Nephron progenitor cell (in vitro differentiated cells): ENCODE results near the gene LRRC32.
A peak's percentile ranks its signal among the peaks of the same experiment; 100 is the strongest.

ENCODE experiments used
- DNase-seq: peaks from one replicate; pipeline ENCODE4 v3.0.0; 2021
- H3K27ac Mint-ChIP-seq: 2 replicates; pipeline ENCODE4 v1.8.0; 2021; ENCODE audit warnings: mild to moderate bottlenecking, moderate library complexity, mixed read lengths
- H3K27me3 Mint-ChIP-seq: 2 replicates; pipeline ENCODE4 v1.8.0; 2021; ENCODE audit warnings: mild to moderate bottlenecking, low read depth, mixed read lengths; ENCODE audit not compliant: poor library complexity
- H3K36me3 Mint-ChIP-seq: 2 replicates; pipeline ENCODE4 v1.8.0; 2021; ENCODE audit warnings: low read depth, mixed read lengths
- H3K4me1 Mint-ChIP-seq: 2 replicates; pipeline ENCODE4 v1.8.0; 2021; ENCODE audit warnings: mixed read lengths
- H3K4me3 Mint-ChIP-seq: 2 replicates; pipeline ENCODE4 v1.8.0; 2021; ENCODE audit warnings: mild to moderate bottlenecking, moderate library complexity, mixed read lengths
- H3K9me3 Mint-ChIP-seq: 2 replicates; pipeline ENCODE4 v1.8.0; 2021; ENCODE audit warnings: mild to moderate bottlenecking, moderate library complexity, mixed read lengths
- TF ChIP-seq, protein P1 (sequence below): fragments of 200-600 bp; sonication (generic); IDR thresholded peaks from 2 replicates; pipeline ENCODE4 v1.5.0; 2021; ENCODE audit warnings: antibody characterized with exemption

Gene LRRC32

DNA sequence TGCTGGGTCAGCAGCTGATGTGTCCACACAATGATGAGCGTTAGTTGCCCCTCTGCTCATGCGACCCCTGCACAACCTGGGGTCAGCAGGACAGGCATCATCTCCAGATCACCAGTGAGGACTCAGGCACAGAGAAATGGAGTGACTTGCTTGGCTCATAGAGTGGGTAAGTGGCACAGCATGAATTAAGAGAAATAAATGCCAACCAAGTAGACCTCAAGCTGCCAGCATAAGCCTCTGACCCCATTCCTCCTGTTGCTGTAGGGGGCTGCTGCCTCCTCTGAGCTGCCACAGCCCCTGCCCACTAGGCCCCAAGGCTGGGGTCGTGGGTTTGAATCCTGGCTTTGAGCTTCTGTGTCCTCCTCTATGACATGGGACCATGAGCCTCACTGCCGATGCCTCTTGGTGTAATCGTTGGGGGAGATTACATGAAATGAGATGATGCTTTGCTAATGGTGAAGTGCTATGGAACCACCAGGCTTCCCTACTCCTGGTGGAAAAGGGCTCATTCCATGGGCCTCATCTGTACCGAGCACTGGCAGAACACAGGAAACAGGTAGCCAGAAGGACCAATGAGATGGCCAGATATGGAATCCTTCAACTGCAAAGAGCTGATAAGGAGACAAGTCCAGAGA is 33.6 kb downstream of the LRRC32 start:
- TF ChIP-seq, protein P1, sequence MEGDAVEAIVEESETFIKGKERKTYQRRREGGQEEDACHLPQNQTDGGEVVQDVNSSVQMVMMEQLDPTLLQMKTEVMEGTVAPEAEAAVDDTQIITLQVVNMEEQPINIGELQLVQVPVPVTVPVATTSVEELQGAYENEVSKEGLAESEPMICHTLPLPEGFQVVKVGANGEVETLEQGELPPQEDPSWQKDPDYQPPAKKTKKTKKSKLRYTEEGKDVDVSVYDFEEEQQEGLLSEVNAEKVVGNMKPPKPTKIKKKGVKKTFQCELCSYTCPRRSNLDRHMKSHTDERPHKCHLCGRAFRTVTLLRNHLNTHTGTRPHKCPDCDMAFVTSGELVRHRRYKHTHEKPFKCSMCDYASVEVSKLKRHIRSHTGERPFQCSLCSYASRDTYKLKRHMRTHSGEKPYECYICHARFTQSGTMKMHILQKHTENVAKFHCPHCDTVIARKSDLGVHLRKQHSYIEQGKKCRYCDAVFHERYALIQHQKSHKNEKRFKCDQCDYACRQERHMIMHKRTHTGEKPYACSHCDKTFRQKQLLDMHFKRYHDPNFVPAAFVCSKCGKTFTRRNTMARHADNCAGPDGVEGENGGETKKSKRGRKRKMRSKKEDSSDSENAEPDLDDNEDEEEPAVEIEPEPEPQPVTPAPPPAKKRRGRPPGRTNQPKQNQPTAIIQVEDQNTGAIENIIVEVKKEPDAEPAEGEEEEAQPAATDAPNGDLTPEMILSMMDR = no peak
- Mint-ChIP-seq H3K27ac (no peak overlapping the region), H3K36me3 (no peaks in the 10 kb centered on the region), H3K4me1 (peaks cover 22% of the 10 kb centered on the region), H3K4me3 (no peak overlapping the region), H3K9me3 (no peaks in the 10 kb centered on the region), H3K27me3 (peaks cover 5% of the 10 kb centered on the region)
- no peak for DNase-seq

DNA sequence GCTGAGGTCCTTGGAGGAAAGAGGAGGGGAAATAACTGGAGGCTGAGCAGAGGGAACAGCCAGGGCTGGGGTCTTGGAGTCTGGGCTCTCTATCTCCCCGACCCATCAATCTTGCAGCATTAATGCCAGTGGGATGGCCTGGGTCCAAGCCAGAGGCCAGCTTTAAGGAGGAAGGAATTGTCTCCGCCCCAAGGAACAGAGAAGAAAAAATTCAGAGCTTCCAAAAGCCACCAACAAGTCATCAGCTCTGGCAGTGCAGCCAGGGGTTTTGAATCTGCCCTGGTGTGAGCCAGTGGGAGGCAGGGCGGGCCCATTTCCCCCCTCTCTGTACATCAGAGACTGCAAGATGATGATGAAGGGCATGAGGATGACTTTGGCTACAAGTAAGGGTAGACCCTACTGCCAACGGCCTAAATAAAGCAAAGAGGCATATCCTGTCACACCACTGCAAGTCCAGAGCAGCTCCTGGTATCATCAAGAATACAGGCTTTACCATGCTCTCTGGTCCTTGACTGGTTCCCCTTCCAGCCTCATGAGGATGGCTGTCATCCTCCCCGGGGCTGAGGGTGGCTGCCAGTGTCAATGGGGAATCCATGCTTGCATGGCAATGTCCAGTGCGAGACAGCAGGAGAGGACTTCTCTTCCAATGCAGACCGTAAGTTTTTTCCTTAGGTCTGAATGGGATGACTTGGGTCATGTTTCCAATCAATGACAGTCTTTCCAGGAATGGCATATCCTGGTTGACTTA is 34.4 kb downstream of the LRRC32 start:
- TF ChIP-seq, protein P1 = no peak
- DNase-seq = no peak
- H3K36me3 Mint-ChIP-seq = no peaks in the 10 kb centered on the region
- H3K4me1 Mint-ChIP-seq = peaks cover 18% of the 10 kb centered on the region
- peak overlapping the region; percentile 36 for H3K27ac Mint-ChIP-seq
- H3K4me3 Mint-ChIP-seq = no peak overlapping the region
- peaks cover 5% of the 10 kb centered on the region for H3K27me3 Mint-ChIP-seq
- no peaks in the 10 kb centered on the region for H3K9me3 Mint-ChIP-seq

DNA sequence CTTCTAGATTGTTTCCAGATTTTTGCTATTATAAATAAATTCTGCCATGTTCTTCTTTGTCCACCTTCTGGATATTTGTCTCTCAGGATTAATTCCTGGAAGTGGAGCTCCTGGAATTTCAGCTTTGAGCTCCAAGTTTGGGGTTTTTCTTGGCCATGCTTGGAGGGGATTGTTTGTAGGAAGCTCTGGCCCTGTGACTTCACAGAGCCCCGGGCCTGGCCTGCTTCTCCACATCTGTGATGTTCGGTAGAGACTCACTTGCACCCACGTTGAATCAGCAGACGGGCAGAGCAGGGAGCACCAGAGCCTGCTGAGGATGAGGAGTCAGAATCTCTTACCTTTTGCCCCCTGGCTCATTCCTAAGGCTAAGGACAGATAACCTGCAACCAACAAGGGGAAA is 35.7 kb downstream of the LRRC32 start:
- Mint-ChIP-seq H3K4me3 (no peak overlapping the region), H3K27ac (no peak overlapping the region), H3K4me1 (peaks cover 18% of the 10 kb centered on the region), H3K9me3 (no peaks in the 10 kb centered on the region), H3K27me3 (peaks cover 5% of the 10 kb centered on the region), H3K36me3 (no peaks in the 10 kb centered on the region)
- no peak for DNase-seq
- TF ChIP-seq, protein P1 = no peak

DNA sequence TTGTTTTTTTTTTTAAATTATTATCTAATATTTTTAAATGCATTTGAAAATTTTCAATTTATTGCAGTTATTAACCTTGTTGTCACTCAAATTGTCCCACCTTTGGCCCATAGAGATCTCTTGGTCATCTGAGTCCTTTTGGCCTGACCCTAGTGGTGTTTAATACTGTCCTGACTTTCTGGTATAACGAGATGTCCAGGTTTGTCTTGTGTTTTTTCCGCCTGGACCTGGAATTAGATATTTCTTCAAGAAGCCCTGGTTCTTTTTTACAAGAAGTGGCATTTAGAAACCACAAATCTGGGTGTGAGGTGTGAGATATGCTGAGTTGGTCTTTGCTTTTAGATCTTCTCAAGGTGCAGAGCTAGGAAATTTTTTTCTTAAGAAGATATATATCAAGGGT is 38.1 kb downstream of the LRRC32 start:
- no peak for DNase-seq
- Mint-ChIP-seq H3K4me1 (peaks cover 23% of the 10 kb centered on the region), H3K9me3 (no peaks in the 10 kb centered on the region), H3K4me3 (no peak overlapping the region), H3K27me3 (peaks cover 2% of the 10 kb centered on the region), H3K36me3 (no peaks in the 10 kb centered on the region), H3K27ac (no peak overlapping the region)
- TF ChIP-seq, protein P1 = no peak

DNA sequence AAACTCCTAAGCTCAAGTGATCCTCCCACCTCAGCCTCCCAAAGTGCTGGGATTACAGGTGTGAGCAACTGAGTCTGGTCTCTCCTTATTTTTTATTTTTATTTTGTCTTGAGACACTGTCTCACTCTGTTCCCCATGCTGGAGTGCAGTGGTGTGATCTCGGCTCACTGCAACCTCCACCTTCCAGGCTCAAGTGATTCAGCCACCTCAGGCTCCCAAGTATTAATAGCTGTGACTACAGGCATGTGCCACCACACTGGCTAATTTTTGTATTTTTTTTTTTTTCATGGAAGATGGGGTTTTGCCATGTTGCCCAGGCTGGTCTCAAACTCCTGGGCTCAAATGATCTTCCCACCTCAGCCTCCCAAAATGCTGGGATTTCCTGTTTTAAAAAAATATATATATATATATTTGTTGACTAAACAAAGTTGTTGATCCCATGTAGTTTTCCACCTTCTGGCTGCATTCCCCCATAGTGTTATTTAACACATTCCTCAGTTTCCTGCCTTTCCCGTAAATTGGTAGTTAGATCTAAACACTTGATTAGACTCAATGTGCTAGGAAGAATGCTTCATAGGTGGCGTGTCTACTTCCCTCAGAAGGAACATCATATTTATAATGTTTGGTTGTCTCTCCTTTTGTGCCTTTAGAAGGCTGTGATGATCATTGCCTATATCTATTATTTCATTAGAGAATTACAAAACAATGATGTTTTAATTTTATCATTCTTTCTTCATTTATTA is 38.8 kb downstream of the LRRC32 start:
- Mint-ChIP-seq H3K36me3 (no peaks in the 10 kb centered on the region), H3K27me3 (peaks cover 2% of the 10 kb centered on the region), H3K27ac (no peak overlapping the region), H3K4me3 (no peak overlapping the region), H3K9me3 (no peaks in the 10 kb centered on the region), H3K4me1 (peaks cover 23% of the 10 kb centered on the region)
- TF ChIP-seq, protein P1 = no peak
- no peak for DNase-seq
